Common myeloid progenitor, CD34-positive (primary cell): ENCODE measurements around the gene ICA1.
A peak's percentile ranks its signal among the peaks of the same experiment; 100 is the strongest.

Experiments
- CTCF ChIA-PET: fragments of 350-600 bp; sonication (Branson Sonifier 250); formaldehyde crosslinking; loops from one replicate; lab custom pipeline; 2021; ENCODE audit warnings: antibody characterized with exemption; lab: Charles Lee
- POLR2A ChIA-PET: fragments of 350-600 bp; sonication (Branson Sonifier 250); formaldehyde crosslinking; loops from one replicate; lab custom pipeline; 2021; ENCODE audit warnings: antibody characterized with exemption; lab: Charles Lee
- DNase-seq, 3 donors: peaks; one replicate each; pipeline versions ENCODE4 v3.0.0 to v3.0.0-alpha.2; 2013
- H3K27ac ChIP-seq, 2 experiments: 1 replicate in 1 of 2; 2 replicates in 1 of 2; pipeline ENCODE4 v1.7.0; 2013; ENCODE audit warnings: inconsistent platforms in 2 of 2, low read length in 2 of 2, mild to moderate bottlenecking in 2 of 2, low read depth in 1 of 2, moderate library complexity in 1 of 2; ENCODE audit not compliant: severe bottlenecking in 2 of 2, insufficient read depth in 1 of 2, poor library complexity in 1 of 2
- H3K27me3 ChIP-seq, 5 experiments: replicated peaks in 2 of 5; 1 replicate in 3 of 5; 2 replicates in 2 of 5; pipeline versions ENCODE4 v1.6.1 to v1.7.0; 2013; ENCODE audit warnings: low read length in 4 of 5, mild to moderate bottlenecking in 2 of 5, moderate library complexity in 2 of 5, inconsistent platforms in 1 of 5; ENCODE audit not compliant: insufficient read depth in 5 of 5, control insufficient read depth in 4 of 5
- H3K36me3 ChIP-seq, 4 experiments: 1 replicate in 2 of 4; 2 replicates in 2 of 4; pipeline versions ENCODE4 v1.6.1 to v1.7.0; 2013; ENCODE audit warnings: low read length in 3 of 4, control low read depth in 1 of 4, mild to moderate bottlenecking in 1 of 4; ENCODE audit not compliant: control insufficient read depth in 4 of 4, insufficient read depth in 4 of 4
- H3K4me1 ChIP-seq, 4 experiments: 1 replicate in 3 of 4; 2 replicates in 1 of 4; pipeline versions ENCODE4 v1.6.1 to v1.7.1; 2013; ENCODE audit warnings: low read length in 3 of 4, mild to moderate bottlenecking in 3 of 4, control low read depth in 1 of 4, inconsistent platforms in 1 of 4, moderate library complexity in 1 of 4; ENCODE audit not compliant: control insufficient read depth in 4 of 4, insufficient read depth in 4 of 4; ENCODE audit errors: control extremely low read depth in 1 of 4
- H3K4me3 ChIP-seq, 7 experiments: 1 replicate in 4 of 7; 2 replicates in 3 of 7; pipeline versions ENCODE4 v1.5.1 to v1.7.0; 2013; ENCODE audit warnings: mild to moderate bottlenecking in 7 of 7, low read length in 6 of 7, moderate library complexity in 6 of 7, inconsistent platforms in 2 of 7, low read depth in 2 of 7, control low read depth in 1 of 7; ENCODE audit not compliant: insufficient read depth in 4 of 7, control insufficient read depth in 1 of 7; ENCODE audit errors: extremely low read depth in 1 of 7
- H3K9me3 ChIP-seq, 5 experiments: 1 replicate in 4 of 5; 2 replicates in 1 of 5; pipeline versions ENCODE4 v1.6.1 to v1.7.1; 2013; ENCODE audit warnings: low read length in 4 of 5, mild to moderate bottlenecking in 2 of 5, inconsistent platforms in 1 of 5, low read depth in 1 of 5, moderate library complexity in 1 of 5; ENCODE audit not compliant: control insufficient read depth in 4 of 5, insufficient read depth in 2 of 5; ENCODE audit errors: control extremely low read depth in 1 of 5
- WGBS: methylation state at CpG from one replicate; pipeline ENCODE4 v1.1.5; 2013; ENCODE audit not compliant: insufficient coverage; 5-methylcytosine and 5-hydroxymethylcytosine counted together

ICA1 gene

GRCh38 chr7:8178353-8178752 is 83.6 kb downstream of the ICA1 start:
- H3K36me3 ChIP-seq, result no peaks in the 10 kb centered on the region
- H3K27me3 ChIP-seq, result no peaks in the 10 kb centered on the region
- peaks cover 19 to 51% (median 35%) of the 10 kb centered on the region in 4 experiments for H3K4me1 ChIP-seq
- DNase-seq, result peak in 2 of 3 donors; percentile 28 to 44
- ChIA-PET CTCF (interaction anchor here (1.0 to 1.2 kb wide), 3 partner anchors 13 to 536 kb away, joined by 3 read pairs; no protein-coding TSS in a partner anchor), POLR2A (no interaction called here)
- H3K27ac ChIP-seq, result no peak overlapping the region
- H3K9me3 ChIP-seq, result no peaks in the 10 kb centered on the region
- H3K4me3 ChIP-seq, result no peak overlapping the region

DNA sequence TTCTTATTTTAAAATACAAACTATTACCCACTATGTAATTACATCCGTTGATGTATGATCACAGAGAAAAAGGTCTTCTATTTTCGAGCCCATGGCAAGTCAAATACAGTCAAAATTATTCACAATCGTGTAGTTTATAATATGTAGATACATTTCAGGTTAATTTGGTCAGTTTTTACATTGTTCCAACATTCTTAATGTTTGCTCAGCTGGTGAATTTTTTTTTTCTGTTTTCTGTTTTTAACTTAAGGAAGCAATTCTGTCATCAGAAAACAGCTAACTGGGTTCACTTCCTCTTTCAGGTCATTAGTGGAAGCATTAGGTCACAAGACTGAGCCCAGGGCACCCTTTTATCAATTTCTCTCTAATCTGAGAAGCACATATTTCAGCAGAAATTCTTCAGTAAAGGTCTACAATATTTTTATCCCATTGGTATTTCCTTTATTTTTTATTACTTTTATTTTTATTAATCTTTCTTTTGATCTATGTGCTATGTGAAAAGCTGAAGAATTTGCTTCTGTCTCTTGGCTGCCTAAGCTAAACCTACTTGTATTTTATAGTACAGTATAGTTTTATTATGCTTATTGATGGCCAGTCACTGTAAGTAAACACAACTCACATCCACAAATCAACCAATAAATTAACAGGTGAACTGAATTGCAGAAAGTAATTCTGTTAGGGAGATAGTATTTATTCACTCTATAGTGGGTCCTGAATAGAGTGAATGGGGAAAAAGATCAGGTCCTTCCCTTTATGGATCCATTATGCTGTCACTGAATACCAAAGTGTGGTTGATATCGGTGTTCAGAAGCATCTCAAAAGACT is 84.6 kb downstream of the ICA1 start:
- no peaks in the 10 kb centered on the region for H3K36me3 ChIP-seq
- 100% methylated on average over 1 of the region's 4 CpGs for WGBS
- peaks cover 19 to 55% (median 35%) of the 10 kb centered on the region in 4 experiments for H3K4me1 ChIP-seq
- CTCF ChIA-PET, result interaction anchor here (1.2 kb wide), 1 partner anchor 535 kb away, joined by 3 read pairs; no protein-coding TSS in a partner anchor
- peak overlapping the region in 1 of 2 experiments; percentile 54 for H3K27ac ChIP-seq
- DNase-seq, result peak; percentile 39 to 86 (median 72)
- no peaks in the 10 kb centered on the region for H3K9me3 ChIP-seq
- H3K27me3 ChIP-seq, result no peaks in the 10 kb centered on the region
- peak overlapping the region in 1 of 7 experiments; percentile 45 for H3K4me3 ChIP-seq
- POLR2A ChIA-PET, result no interaction called here

GRCh38 chr7:8176370-8177081 is 85.4 kb downstream of the ICA1 start:
- H3K4me3 ChIP-seq, result peak overlapping the region in 1 of 7 experiments; percentile 45
- peaks cover 19 to 55% (median 35%) of the 10 kb centered on the region in 4 experiments for H3K4me1 ChIP-seq

GRCh38 chr7:8175929-8176369 is 86.0 kb downstream of the ICA1 start:
- H3K9me3 ChIP-seq, result no peaks in the 10 kb centered on the region
- peak overlapping the region in 1 of 7 experiments; percentile 11 for H3K4me3 ChIP-seq
- CTCF ChIA-PET, result interaction anchor here (0.9 kb wide), 1 partner anchor 15 kb away, joined by 3 read pairs; no protein-coding TSS in a partner anchor
- WGBS, result 43% methylated on average over 6 of the region's 6 CpGs
- no peak for DNase-seq
- H3K4me1 ChIP-seq, result peaks cover 19 to 55% (median 35%) of the 10 kb centered on the region in 4 experiments
- POLR2A ChIA-PET, result no interaction called here
- H3K27me3 ChIP-seq, result no peaks in the 10 kb centered on the region
- H3K36me3 ChIP-seq, result no peaks in the 10 kb centered on the region
- H3K27ac ChIP-seq, result peak overlapping the region in 1 of 2 experiments; percentile 54

More at GRCh38 chr7:8176370-8177081, 85.4 kb downstream of the ICA1 start:
- Histone ChIP-seq H3K36me3 (no peaks in the 10 kb centered on the region), H3K27me3 (no peaks in the 10 kb centered on the region), H3K9me3 (no peaks in the 10 kb centered on the region), H3K27ac (peak overlapping the region in 1 of 2 experiments; percentile 54)
- CTCF ChIA-PET, result interaction anchor here (0.9 kb wide), 1 partner anchor 15 kb away, joined by 3 read pairs; no protein-coding TSS in a partner anchor
- DNase-seq, result peak in 2 of 3 donors; percentile 72 to 81
- POLR2A ChIA-PET, result no interaction called here
- WGBS, result 0% methylated on average over 4 of the region's 10 CpGs

- no peak overlapping the region for H3K27ac ChIP-seq
- H3K9me3 ChIP-seq, result no peaks in the 10 kb centered on the region
- H3K4me1 ChIP-seq, result peaks cover 14 to 40% (median 28%) of the 10 kb centered on the region in 4 experiments
- 100% methylated on average over 2 of the region's 5 CpGs for WGBS
- no peaks in the 10 kb centered on the region for H3K36me3 ChIP-seq
- no peaks in the 10 kb centered on the region for H3K27me3 ChIP-seq
- POLR2A ChIA-PET, result no interaction called here
- DNase-seq, result no peak
- CTCF ChIA-PET, result no interaction called here
- no peak overlapping the region for H3K4me3 ChIP-seq
Observed at GRCh38 chr7:8172372-8173354, 89.3 kb downstream of the ICA1 start.

DNA sequence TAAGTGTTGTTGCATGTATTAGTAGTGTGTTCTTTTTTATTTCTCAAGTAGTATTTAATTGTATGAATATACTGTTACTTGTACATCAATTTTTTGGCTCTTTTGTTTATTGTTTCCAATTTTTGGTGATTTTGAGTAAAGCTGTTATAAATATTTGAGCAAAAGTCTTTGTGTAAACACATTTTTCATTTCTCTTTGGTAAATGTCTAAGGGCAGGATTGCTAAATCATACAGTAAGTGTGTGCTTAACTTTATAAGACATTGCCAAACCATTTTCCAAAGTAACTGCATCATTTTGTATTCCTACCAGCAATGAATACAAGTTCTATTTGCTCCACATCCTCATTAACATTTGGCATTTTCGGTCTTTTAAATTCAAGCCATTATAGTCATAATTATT is 92.8 kb downstream of the ICA1 start:
- Histone ChIP-seq H3K4me3 (no peak overlapping the region), H3K4me1 (peaks cover 0 to 7% (median 2%) of the 10 kb centered on the region in 4 experiments), H3K9me3 (no peaks in the 10 kb centered on the region), H3K27ac (no peak overlapping the region), H3K36me3 (no peaks in the 10 kb centered on the region), H3K27me3 (no peaks in the 10 kb centered on the region)
- no CpG with 5 or more reads among the region's 1 CpG for WGBS
- ChIA-PET POLR2A (no interaction called here), CTCF (interaction anchor here (1.1 kb wide), 1 partner anchor 22 kb away, joined by 3 read pairs; no protein-coding TSS in a partner anchor)
- DNase-seq, result no peak
